ENCODE results near the gene SPRED1. TPM values are rescaled to one million over a fixed set of nuclear protein-coding genes. Genes with fewer than 3 reads are reported as not detected.

SPRED1 gene
- total RNA-seq, 4 donors from 2014 or later, result 77.9 to 92.7 (median 82.6) TPM

DNA sequence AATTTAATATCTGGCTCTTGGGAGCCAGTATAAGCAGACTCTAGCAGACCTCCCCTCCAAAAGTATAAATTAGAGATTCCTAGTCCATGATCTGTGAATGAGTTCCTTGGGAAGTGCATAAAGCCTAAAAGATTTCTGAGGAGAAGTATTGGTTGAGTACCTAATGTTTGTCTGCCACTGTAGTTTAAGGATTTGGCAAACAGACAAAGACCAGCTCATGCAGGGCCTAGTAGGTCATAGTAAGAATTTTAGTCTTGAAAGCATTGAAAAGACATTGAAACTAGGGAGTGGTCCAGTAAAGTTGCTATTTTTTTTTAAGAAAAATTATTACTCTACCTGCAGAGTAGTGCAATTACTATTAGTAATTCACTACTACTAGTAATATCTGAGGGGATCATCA lies 67.5 kb downstream of the SPRED1 start:
- no peak overlapping the region for H3K4me3 ChIP-seq (replicated peaks in 1 of 3)
- no peak overlapping the region for H3K27ac ChIP-seq
- H3K36me3 ChIP-seq, result peaks cover 5 to 6% of the 10 kb centered on the region in 2 donors
- no peak for DNase-seq
- TF ChIP-seq POLR2A (IDR thresholded peaks at IDR 0.05), result no peak
- TF ChIP-seq, protein P1, sequence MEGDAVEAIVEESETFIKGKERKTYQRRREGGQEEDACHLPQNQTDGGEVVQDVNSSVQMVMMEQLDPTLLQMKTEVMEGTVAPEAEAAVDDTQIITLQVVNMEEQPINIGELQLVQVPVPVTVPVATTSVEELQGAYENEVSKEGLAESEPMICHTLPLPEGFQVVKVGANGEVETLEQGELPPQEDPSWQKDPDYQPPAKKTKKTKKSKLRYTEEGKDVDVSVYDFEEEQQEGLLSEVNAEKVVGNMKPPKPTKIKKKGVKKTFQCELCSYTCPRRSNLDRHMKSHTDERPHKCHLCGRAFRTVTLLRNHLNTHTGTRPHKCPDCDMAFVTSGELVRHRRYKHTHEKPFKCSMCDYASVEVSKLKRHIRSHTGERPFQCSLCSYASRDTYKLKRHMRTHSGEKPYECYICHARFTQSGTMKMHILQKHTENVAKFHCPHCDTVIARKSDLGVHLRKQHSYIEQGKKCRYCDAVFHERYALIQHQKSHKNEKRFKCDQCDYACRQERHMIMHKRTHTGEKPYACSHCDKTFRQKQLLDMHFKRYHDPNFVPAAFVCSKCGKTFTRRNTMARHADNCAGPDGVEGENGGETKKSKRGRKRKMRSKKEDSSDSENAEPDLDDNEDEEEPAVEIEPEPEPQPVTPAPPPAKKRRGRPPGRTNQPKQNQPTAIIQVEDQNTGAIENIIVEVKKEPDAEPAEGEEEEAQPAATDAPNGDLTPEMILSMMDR (IDR thresholded peaks at IDR 0.05), result no peak
- H3K9me3 ChIP-seq, result no peaks in the 10 kb centered on the region
- H3K4me1 ChIP-seq, result peaks cover 12 to 13% of the 10 kb centered on the region in 2 donors
- intact Hi-C loops (cut with DNase I), result no loop called here
- no peaks in the 10 kb centered on the region for H3K27me3 ChIP-seq

DNA sequence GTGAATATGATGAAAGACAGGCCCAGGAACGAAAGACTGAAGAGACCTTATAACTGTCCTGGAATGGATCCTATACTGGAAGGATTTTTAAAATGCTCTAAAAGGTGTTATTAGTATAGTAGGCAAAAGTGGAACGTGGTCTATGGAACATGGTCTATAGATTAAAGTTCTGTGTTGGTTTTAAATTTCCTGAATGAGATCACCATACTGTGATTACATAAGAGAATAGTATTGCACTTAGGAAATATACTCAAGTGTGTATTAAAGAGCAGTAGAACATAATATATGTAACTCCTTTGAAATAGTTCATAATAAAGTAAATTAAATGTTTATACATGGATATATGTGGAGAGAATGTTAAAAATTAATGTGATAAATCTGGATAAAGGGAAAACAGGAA lies 68.2 kb downstream of the SPRED1 start:
- intact Hi-C loops (cut with DNase I), result no loop called here
- 86 to 88% methylated on average over 2 of the region's 2 CpGs for WGBS, 2 donors
- Histone ChIP-seq H3K4me3 (replicated peaks in 1 of 3) (no peak overlapping the region), H3K9me3 (no peaks in the 10 kb centered on the region), H3K4me1 (peaks cover 10 to 11% of the 10 kb centered on the region in 2 donors), H3K36me3 (peaks cover 10 to 11% of the 10 kb centered on the region in 2 donors), H3K27me3 (no peaks in the 10 kb centered on the region), H3K27ac (no peak overlapping the region)
- no peak for TF ChIP-seq POLR2A (IDR thresholded peaks at IDR 0.05)
- TF ChIP-seq, protein P1 (IDR thresholded peaks at IDR 0.05), result no peak
- DNase-seq, result no peak

DNA sequence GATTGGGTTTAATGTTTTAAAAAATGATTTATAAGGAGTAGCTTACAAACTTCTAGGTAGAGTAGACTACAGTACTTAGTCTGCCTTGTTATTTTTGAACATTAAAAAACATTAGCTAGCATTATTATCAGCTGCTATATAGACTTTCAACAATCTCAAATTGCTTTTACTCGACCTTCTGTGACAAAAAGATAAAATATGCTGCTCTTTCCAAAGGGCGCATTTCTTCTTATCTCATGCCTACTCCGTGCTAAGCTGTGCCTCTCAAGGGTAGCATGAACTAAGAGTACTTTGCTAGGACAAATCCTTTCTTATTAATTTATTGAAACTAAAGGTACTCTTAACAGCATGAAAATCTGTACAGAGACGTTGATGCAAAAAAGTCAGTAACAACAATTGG lies 71.3 kb downstream of the SPRED1 start:
- Histone ChIP-seq H3K27me3 (no peaks in the 10 kb centered on the region), H3K36me3 (peaks cover 16 to 21% of the 10 kb centered on the region in 2 donors), H3K4me1 (peaks cover 4 to 7% of the 10 kb centered on the region in 2 donors), H3K4me3 (replicated peaks in 1 of 3) (no peak overlapping the region), H3K9me3 (no peaks in the 10 kb centered on the region), H3K27ac (no peak overlapping the region)
- intact Hi-C loops (cut with DNase I), result no loop called here
- no peak for TF ChIP-seq POLR2A (IDR thresholded peaks at IDR 0.05)
- TF ChIP-seq, protein P1 (IDR thresholded peaks at IDR 0.05), result no peak
- WGBS, 2 donors, result 91% methylated on average over 4 of the region's 4 CpGs
- DNase-seq, result no peak

DNA sequence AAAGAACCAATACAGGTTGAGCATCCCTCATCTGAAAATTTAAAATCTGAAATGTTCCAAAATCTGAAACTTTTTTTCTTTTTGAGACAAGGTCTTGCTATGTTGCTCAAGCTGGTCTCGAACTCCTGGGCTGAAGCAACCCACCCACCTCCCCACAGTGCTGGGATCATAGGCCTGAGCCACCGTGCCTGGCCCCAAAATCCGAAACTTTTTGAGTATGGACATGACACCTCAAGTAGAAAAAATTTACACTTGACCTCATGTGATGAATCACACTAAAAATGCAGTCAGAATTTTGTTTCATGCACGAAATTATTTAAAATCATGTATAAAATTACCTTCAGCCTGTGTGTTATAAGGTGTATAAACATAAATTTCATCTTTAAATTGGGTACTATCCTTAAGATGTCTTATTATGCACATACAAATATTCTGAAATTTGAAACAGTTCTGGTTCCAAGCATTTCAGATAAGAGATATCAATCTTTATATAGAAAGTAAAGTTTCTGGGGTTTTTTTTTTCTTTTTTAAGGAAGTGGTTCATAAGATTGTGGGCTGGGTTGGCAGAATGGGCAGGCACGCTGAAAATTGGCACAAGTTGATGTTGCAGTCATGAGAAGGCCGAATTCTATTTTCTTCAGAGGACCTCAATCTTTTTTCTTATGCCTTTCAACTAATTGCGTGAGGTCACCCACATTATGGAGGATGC lies 72.5 kb downstream of the SPRED1 start:
- no peak for TF ChIP-seq POLR2A (IDR thresholded peaks at IDR 0.05)
- TF ChIP-seq, protein P1 (IDR thresholded peaks at IDR 0.05), result no peak
- no peak overlapping the region for H3K27ac ChIP-seq
- DNase-seq, result no peak
- H3K4me3 ChIP-seq (replicated peaks in 1 of 3), result no peak overlapping the region
- no peaks in the 10 kb centered on the region for H3K9me3 ChIP-seq
- peaks cover 16 to 21% of the 10 kb centered on the region in 2 donors for H3K36me3 ChIP-seq
- WGBS, 2 donors, result 92 to 93% methylated on average over 7 of the region's 7 CpGs
- intact Hi-C loops (cut with DNase I), result no loop called here
- no peaks in the 10 kb centered on the region for H3K27me3 ChIP-seq
- H3K4me1 ChIP-seq, result peaks cover 4 to 5% of the 10 kb centered on the region in 2 donors

DNA sequence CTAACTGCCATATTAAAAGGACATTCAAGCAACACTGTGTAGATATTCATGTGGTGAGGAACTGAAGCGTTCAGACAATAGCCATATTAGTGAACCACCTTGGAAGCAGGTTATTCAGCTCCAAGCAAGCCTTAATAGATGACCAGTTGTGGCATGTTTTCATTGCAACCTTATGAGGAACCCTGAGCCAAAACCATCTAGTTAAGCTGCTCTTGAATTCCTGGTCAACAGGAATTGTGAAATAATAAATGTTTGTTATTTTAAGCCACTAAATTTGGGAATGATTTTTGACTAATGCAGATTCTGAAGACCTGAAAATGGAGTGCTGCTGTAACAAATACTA lies 73.0 kb downstream of the SPRED1 start:
- Histone ChIP-seq H3K4me3 (replicated peaks in 1 of 3) (no peak overlapping the region), H3K27ac (no peak overlapping the region), H3K9me3 (no peaks in the 10 kb centered on the region), H3K36me3 (peaks cover 16 to 21% of the 10 kb centered on the region in 2 donors), H3K27me3 (no peaks in the 10 kb centered on the region), H3K4me1 (peaks cover 0 to 4% of the 10 kb centered on the region in 2 donors)
- no peak for TF ChIP-seq POLR2A (IDR thresholded peaks at IDR 0.05)
- TF ChIP-seq, protein P1 (IDR thresholded peaks at IDR 0.05), result no peak
- 96 to 100% methylated on average over 1 of the region's 1 CpG for WGBS, 2 donors
- intact Hi-C loops (cut with DNase I), result no loop called here
- DNase-seq, result no peak
